ENCODE results near the gene VSIR.

GRCh38 chr10:71816936-71817618 is 43.8 kb upstream of the VSIR start:
- TF ChIP-seq, protein P1, sequence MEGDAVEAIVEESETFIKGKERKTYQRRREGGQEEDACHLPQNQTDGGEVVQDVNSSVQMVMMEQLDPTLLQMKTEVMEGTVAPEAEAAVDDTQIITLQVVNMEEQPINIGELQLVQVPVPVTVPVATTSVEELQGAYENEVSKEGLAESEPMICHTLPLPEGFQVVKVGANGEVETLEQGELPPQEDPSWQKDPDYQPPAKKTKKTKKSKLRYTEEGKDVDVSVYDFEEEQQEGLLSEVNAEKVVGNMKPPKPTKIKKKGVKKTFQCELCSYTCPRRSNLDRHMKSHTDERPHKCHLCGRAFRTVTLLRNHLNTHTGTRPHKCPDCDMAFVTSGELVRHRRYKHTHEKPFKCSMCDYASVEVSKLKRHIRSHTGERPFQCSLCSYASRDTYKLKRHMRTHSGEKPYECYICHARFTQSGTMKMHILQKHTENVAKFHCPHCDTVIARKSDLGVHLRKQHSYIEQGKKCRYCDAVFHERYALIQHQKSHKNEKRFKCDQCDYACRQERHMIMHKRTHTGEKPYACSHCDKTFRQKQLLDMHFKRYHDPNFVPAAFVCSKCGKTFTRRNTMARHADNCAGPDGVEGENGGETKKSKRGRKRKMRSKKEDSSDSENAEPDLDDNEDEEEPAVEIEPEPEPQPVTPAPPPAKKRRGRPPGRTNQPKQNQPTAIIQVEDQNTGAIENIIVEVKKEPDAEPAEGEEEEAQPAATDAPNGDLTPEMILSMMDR (IDR thresholded peaks at IDR 0.05), result no peak
- TF ChIP-seq POLR2AphosphoS5 (IDR thresholded peaks at IDR 0.05), result no peak
